ENCODE results near the gene PADI3.

PADI3 gene

GRCh38 chr1:17270891-17271765, 22.2 kb downstream of the PADI3 start:
- no peak for DNase-seq (ENCODE audit: low read depth in 2 of 3, low spot score in 2 of 3)

- no peak for DNase-seq (ENCODE audit: low read depth in 2 of 3, low spot score in 2 of 3)
Observed at GRCh38 chr1:17272066-17272465, 23.2 kb downstream of the PADI3 start.

GRCh38 chr1:17272646-17273045, 23.7 kb downstream of the PADI3 start:
- no peak for DNase-seq (ENCODE audit: low read depth in 2 of 3, low spot score in 2 of 3)

- no peak for DNase-seq (ENCODE audit: low read depth in 2 of 3, low spot score in 2 of 3)
Observed at GRCh38 chr1:17273096-17273495, 24.2 kb downstream of the PADI3 start.

- peak in 2 of 3 experiments; percentile 21 to 33 for DNase-seq (ENCODE audit: low read depth in 2 of 3, low spot score in 2 of 3)
Observed at GRCh38 chr1:17274186-17275170, 25.6 kb downstream of the PADI3 start.

GRCh38 chr1:17276568-17276967, 27.7 kb downstream of the PADI3 start:
- DNase-seq (ENCODE audit: low read depth in 2 of 3, low spot score in 2 of 3), result no peak

- no peak for DNase-seq (ENCODE audit: low read depth in 2 of 3, low spot score in 2 of 3)
Observed at GRCh38 chr1:17277511-17278159, 28.7 kb downstream of the PADI3 start.

GRCh38 chr1:17278996-17279830, 30.3 kb downstream of the PADI3 start:
- DNase-seq (ENCODE audit: low read depth in 2 of 3, low spot score in 2 of 3), result no peak

GRCh38 chr1:17280436-17280835, 31.5 kb downstream of the PADI3 start:
- no peak for DNase-seq (ENCODE audit: low read depth in 2 of 3, low spot score in 2 of 3)

GRCh38 chr1:17280894-17281293, 32.0 kb downstream of the PADI3 start:
- DNase-seq (ENCODE audit: low read depth in 2 of 3, low spot score in 2 of 3), result no peak

GRCh38 chr1:17281775-17282181, 32.9 kb downstream of the PADI3 start:
- DNase-seq (ENCODE audit: low read depth in 2 of 3, low spot score in 2 of 3), result no peak

- no peak for DNase-seq (ENCODE audit: low read depth in 2 of 3, low spot score in 2 of 3)
Observed at GRCh38 chr1:17282836-17283235, 33.9 kb downstream of the PADI3 start.

GRCh38 chr1:17286646-17287045, 37.7 kb downstream of the PADI3 start:
- no peak for DNase-seq (ENCODE audit: low read depth in 2 of 3, low spot score in 2 of 3)

GRCh38 chr1:17287130-17287776, 38.4 kb downstream of the PADI3 start:
- no peak for DNase-seq (ENCODE audit: low read depth in 2 of 3, low spot score in 2 of 3)

- DNase-seq (ENCODE audit: low read depth in 2 of 3, low spot score in 2 of 3), result no peak
Observed at GRCh38 chr1:17289721-17290120, 40.8 kb downstream of the PADI3 start.

GRCh38 chr1:17290553-17290952, 41.7 kb downstream of the PADI3 start:
- DNase-seq (ENCODE audit: low read depth in 2 of 3, low spot score in 2 of 3), result no peak

- no peak for DNase-seq (ENCODE audit: low read depth in 2 of 3, low spot score in 2 of 3)
Observed at GRCh38 chr1:17292299-17293160, 43.6 kb downstream of the PADI3 start.

- no peak for DNase-seq (ENCODE audit: low read depth in 2 of 3, low spot score in 2 of 3)
Observed at GRCh38 chr1:17293681-17294425, 45.0 kb downstream of the PADI3 start.
